TTC549 (cell line): ENCODE measurements around the gene AGAP5.
"Not testable (repeated sequence)": the region's sequence is repeated elsewhere in the genome, so short reads cannot be mapped to it uniquely, and the experiment has no call there.

Experiments used
- FAIRE-seq: peaks from 2 replicates; lab custom pipeline; 2012; peaks lifted over from hg19 to GRCh38; lab: Jason Lieb, UNC

Gene AGAP5

GRCh38 chr10:73697675-73698159, at the start of gene AGAP5:
Gene AGAP5, minus strand, starts transcription at chr10:73698109. Its CDS starts 354 bp downstream, at chr10:73697755.
- not testable (repeated sequence) for FAIRE-seq

GRCh38 chr10:73746721-73747120, 48.8 kb upstream of the AGAP5 start:
- no peak for FAIRE-seq

- FAIRE-seq = no peak
Observed at GRCh38 chr10:73744664-73744975, 46.7 kb upstream of the AGAP5 start.

- FAIRE-seq = peak; percentile 29
Observed at GRCh38 chr10:73743905-73744663, 46.2 kb upstream of the AGAP5 start, which contains the start of gene SEC24C. Gene SEC24C, plus strand, starts transcription at chr10:73744372. Its CDS starts 2,461 bp downstream, at chr10:73746833.

GRCh38 chr10:73743327-73743904, 45.5 kb upstream of the AGAP5 start:
- FAIRE-seq = no peak

GRCh38 chr10:73742454-73742734, 44.5 kb upstream of the AGAP5 start:
- FAIRE-seq = no peak

- FAIRE-seq = not testable (repeated sequence)
Observed at GRCh38 chr10:73740501-73741254, 42.8 kb upstream of the AGAP5 start.

- no peak for FAIRE-seq
Observed at GRCh38 chr10:73734796-73735305, 36.9 kb upstream of the AGAP5 start.

- no peak for FAIRE-seq
Observed at GRCh38 chr10:73734028-73734720, 36.3 kb upstream of the AGAP5 start.

- FAIRE-seq = no peak
Observed at GRCh38 chr10:73732931-73733623, 35.2 kb upstream of the AGAP5 start.

- no peak for FAIRE-seq
Observed at GRCh38 chr10:73732426-73732825, 34.5 kb upstream of the AGAP5 start.

GRCh38 chr10:73731588-73732375, 33.9 kb upstream of the AGAP5 start:
- no peak for FAIRE-seq

GRCh38 chr10:73730153-73730906, 32.4 kb upstream of the AGAP5 start:
- FAIRE-seq = no peak

- FAIRE-seq = not testable (repeated sequence)
Observed at GRCh38 chr10:73729781-73730152, 31.9 kb upstream of the AGAP5 start.

- FAIRE-seq = no peak
Observed at GRCh38 chr10:73723516-73723915, 25.6 kb upstream of the AGAP5 start.

GRCh38 chr10:73720561-73720960, 22.7 kb upstream of the AGAP5 start:
- FAIRE-seq = not testable (repeated sequence)

GRCh38 chr10:73717556-73717955, 19.6 kb upstream of the AGAP5 start:
- no peak for FAIRE-seq

GRCh38 chr10:73716251-73716650, 18.3 kb upstream of the AGAP5 start:
- no peak for FAIRE-seq

GRCh38 chr10:73715179-73716156, 17.6 kb upstream of the AGAP5 start:
- FAIRE-seq = not testable (repeated sequence)
